GM12878 (cell line): ENCODE data around the gene RMDN3. TPM values are rescaled to one million over a fixed set of nuclear protein-coding genes. Genes with fewer than 3 reads are reported as not detected.

Experiments
- ATAC-seq: fragments of 200-7000 bp; cut with Tn5 transposase; 3 replicates; pipeline ENCODE4 v1.9.1; 2020; ENCODE audit warnings: mild to moderate bottlenecking, moderate library complexity
- BruUV-seq: library from RNA; stranded (reverse); fragments of 400-500 nt; replicated peaks from 2 replicates; lab custom pipeline; 2021; lab: Mats Ljungman, UMichigan
- CTCF ChIA-PET: fragments of 300-600 bp; sonication (Branson Sonifier 250); formaldehyde crosslinking; extraction: SDS; loops from one replicate; lab custom pipeline; 2021; ENCODE audit warnings: inconsistent platforms; lab: Yijun Ruan, JAX
- POLR2A ChIA-PET: fragments of 350-600 bp; formaldehyde crosslinking; extraction: SDS; loops from one replicate; lab custom pipeline; 2021; ENCODE audit warnings: inconsistent platforms; lab: Charles Lee
- RAD21 ChIA-PET: fragments of 300-600 bp; sonication (Branson Sonifier 250); formaldehyde crosslinking; loops from one replicate; lab custom pipeline; 2023; ENCODE audit warnings: antibody characterized with exemption; ENCODE audit not compliant: unreplicated experiment; lab: Charles Lee
- SMC1A ChIA-PET: fragments of 300-600 bp; sonication (Branson Sonifier 250); formaldehyde crosslinking; loops from one replicate; lab custom pipeline; 2023; ENCODE audit not compliant: unreplicated experiment, uncharacterized antibody; lab: Charles Lee
- DNase-seq: peaks from one replicate; pipeline ENCODE4 v3.0.0-alpha.2; 2011; ENCODE audit warnings: low read depth, low spot score
- FAIRE-seq: peaks from 3 replicates; lab custom pipeline; 2011; peaks lifted over from hg19 to GRCh38; lab: Jason Lieb, UNC
- H2AFZ ChIP-seq: 2 replicates; pipeline ENCODE4 v1.6.0; 2011; ENCODE audit warnings: low read depth, low read length, control low read depth; ENCODE audit not compliant: control insufficient read depth
- H3K27ac ChIP-seq: 2 replicates; pipeline ENCODE4 v1.5.1; 2011; ENCODE audit warnings: control low read depth; ENCODE audit not compliant: control insufficient read depth, insufficient read depth
- H3K27me3 ChIP-seq, 2 experiments: replicated peaks in 1 of 2; 2 replicates each; pipeline versions ENCODE4 v1.6.0 to v1.6.1; 2011; ENCODE audit warnings: low read length in 1 of 2; ENCODE audit not compliant: control insufficient read depth in 2 of 2, insufficient read depth in 2 of 2
- H3K36me3 ChIP-seq, 2 experiments: 2 replicates each; pipeline ENCODE4 v1.5.1; 2011; ENCODE audit warnings: low read length in 1 of 2; ENCODE audit not compliant: control insufficient read depth in 2 of 2, insufficient read depth in 2 of 2
- H3K4me1 ChIP-seq: 2 replicates; pipeline ENCODE4 v1.6.1; 2011; ENCODE audit warnings: mild to moderate bottlenecking, low read length, moderate library complexity, mixed read lengths; ENCODE audit not compliant: control insufficient read depth, insufficient read depth
- H3K4me2 ChIP-seq: 2 replicates; pipeline ENCODE4 v1.6.0; 2011; ENCODE audit warnings: control low read depth; ENCODE audit not compliant: control insufficient read depth, insufficient read depth
- H3K4me3 ChIP-seq: fragments of 200-600 bp; sonication (generic); 2 replicates; pipeline ENCODE4 v1.5.1; 2016
- H3K79me2 ChIP-seq: 2 replicates; pipeline ENCODE4 v1.6.0; 2011; ENCODE audit warnings: low read length; ENCODE audit not compliant: control insufficient read depth, insufficient read depth
- H3K9ac ChIP-seq: 2 replicates; pipeline ENCODE4 v1.8.0; 2011; ENCODE audit warnings: low read length, control low read depth, mixed read lengths; ENCODE audit not compliant: control insufficient read depth, insufficient read depth
- H3K9me3 ChIP-seq: replicated peaks from 3 replicates; pipeline ENCODE4 v1.5.1; 2011; ENCODE audit warnings: mild to moderate bottlenecking, low read length; ENCODE audit not compliant: control insufficient read depth, insufficient read depth
- H4K20me1 ChIP-seq: 2 replicates; pipeline ENCODE4 v1.6.0; 2011; ENCODE audit not compliant: control insufficient read depth, insufficient read depth
- ATF7 ChIP-seq: fragments of 450-650 bp; IDR thresholded peaks from 2 replicates; pipeline ENCODE4 v1.6.1; 2016; ENCODE audit warnings: low read depth, mild to moderate bottlenecking
- BCL3 ChIP-seq: IDR thresholded peaks from 2 replicates; pipeline ENCODE4 v1.6.1; 2011; ENCODE audit warnings: borderline replicate concordance, low read depth, mild to moderate bottlenecking, moderate library complexity, low read length; ENCODE audit not compliant: insufficient read depth, poor library complexity, severe bottlenecking
- CBX3 ChIP-seq: fragments of 200-600 bp; sonication (generic); IDR thresholded peaks from 2 replicates; pipeline ENCODE4 v1.6.1; 2016; ENCODE audit warnings: low read depth, borderline replicate concordance
- E4F1 ChIP-seq: fragments of 450-650 bp; IDR thresholded peaks from 2 replicates; pipeline ENCODE4 v1.6.1; 2018; ENCODE audit warnings: borderline replicate concordance, mild to moderate bottlenecking; ENCODE audit not compliant: partially characterized antibody
- GABPA ChIP-seq: IDR thresholded peaks from 2 replicates; pipeline ENCODE4 v1.6.1; 2014; ENCODE audit warnings: antibody characterized with exemption, low read depth, mild to moderate bottlenecking, inconsistent platforms
- IRF3 ChIP-seq: fragments of 450-650 bp; IDR thresholded peaks from 2 replicates; pipeline ENCODE4 v1.6.1; 2014; ENCODE audit warnings: mild to moderate bottlenecking
- IRF4 ChIP-seq: IDR thresholded peaks from 2 replicates; pipeline ENCODE4 v1.6.1; 2011; ENCODE audit warnings: low read depth, low read length
- JUNB ChIP-seq: IDR thresholded peaks from 2 replicates; pipeline ENCODE4 v1.6.1; 2016; ENCODE audit warnings: antibody characterized with exemption, mild to moderate bottlenecking
- NR2C1 ChIP-seq: fragments of 450-650 bp; IDR thresholded peaks from 2 replicates; pipeline ENCODE4 v1.6.1; 2017; ENCODE audit warnings: antibody characterized with exemption, mild to moderate bottlenecking, moderate library complexity
- PML ChIP-seq: IDR thresholded peaks from 2 replicates; pipeline ENCODE4 v1.6.1; 2012; ENCODE audit warnings: low read length, inconsistent platforms
- RCOR1 ChIP-seq: conservative IDR thresholded peaks from 2 replicates; pipeline ENCODE4 v1.6.1; 2012; ENCODE audit warnings: low read depth, low read length, improper control_type of control experiment
- SIX5 ChIP-seq: IDR thresholded peaks from 2 replicates; pipeline ENCODE4 v1.6.1; 2011; ENCODE audit warnings: mild to moderate bottlenecking, low read depth, low read length, moderate library complexity; ENCODE audit not compliant: severe bottlenecking
- SPI1 ChIP-seq: IDR thresholded peaks from 2 replicates; pipeline ENCODE4 v1.6.1; 2011; ENCODE audit warnings: low read depth, mild to moderate bottlenecking, low read length, moderate library complexity, borderline replicate concordance; ENCODE audit not compliant: insufficient read depth
- STAT1 ChIP-seq: fragments of 450-650 bp; conservative IDR thresholded peaks from 2 replicates; pipeline ENCODE4 v1.6.1; 2014; ENCODE audit warnings: antibody characterized with exemption, mild to moderate bottlenecking
- TARDBP ChIP-seq: IDR thresholded peaks from 2 replicates; pipeline ENCODE4 v1.6.1; 2016; ENCODE audit warnings: borderline replicate concordance
- TBL1XR1 ChIP-seq: IDR thresholded peaks from 2 replicates; pipeline ENCODE4 v1.6.1; 2012; ENCODE audit warnings: low read depth, low read length, improper control_type of control experiment
- YY1 ChIP-seq: IDR thresholded peaks from 2 replicates; pipeline ENCODE4 v1.6.1; 2011; ENCODE audit warnings: low read depth, mild to moderate bottlenecking, low read length
- ZNF207 ChIP-seq: fragments of 450-650 bp; IDR thresholded peaks from 2 replicates; pipeline ENCODE4 v1.6.1; 2014; ENCODE audit warnings: antibody characterized with exemption, mild to moderate bottlenecking, borderline replicate concordance
- ZNF217 ChIP-seq: fragments of 450-650 bp; IDR thresholded peaks from 2 replicates; pipeline ENCODE4 v1.6.1; 2017; ENCODE audit warnings: antibody characterized with exemption, mild to moderate bottlenecking
- WGBS: methylation state at CpG from one replicate; pipeline ENCODE4 v1.1.6; 2016; ENCODE audit warnings: low lambda C conversion rate; ENCODE audit not compliant: insufficient replicate concordance, insufficient coverage; ENCODE audit errors: missing lambda C conversion rate; 5-methylcytosine and 5-hydroxymethylcytosine counted together
- in situ Hi-C: fragments of 300-500 bp; cut with MboI; formaldehyde crosslinking; loops from 9 replicates; pipeline ENCODE4 v1.14.3; 2018; ENCODE audit warnings: mixed read lengths
- intact Hi-C: fragments of 100-400 bp; cut with micrococcal nuclease; formaldehyde crosslinking; loops from one replicate; pipeline ENCODE4 v1.14.2; 2022; ENCODE audit not compliant: unreplicated experiment
- polyA plus RNA-seq, 11 experiments: library from polyadenylated mRNA; depleted of rRNA in 4 of 11; unstranded in 6 of 11; stranded (reverse) in 5 of 11; fragments of >200 nt; fragmentation: Nextera tagmentation in 4 of 11; fragmentation: Illumina TruSeq in 1 of 11; extraction: Ambion mirVana in 4 of 11; extraction: Trizol in 1 of 11; gene quantifications; 1 replicate in 1 of 11; 2 replicates in 10 of 11; pipeline versions ENCODE4 v1.2.1 to v1.2.3, GENCODE V29; 2011 to 2016; ENCODE audit warnings: inconsistent platforms in 2 of 11, missing spikeins in 2 of 11, low read depth in 1 of 11
- total RNA-seq, 4 experiments: library from RNA; depleted of rRNA in 3 of 4; stranded (reverse); fragments of >200 nt in 3 of 4; fragmentation: Illumina TruSeq in 1 of 4; extraction: Trizol in 1 of 4; gene quantifications; 2 replicates each; pipeline versions ENCODE4 v1.2.1 to v1.2.3, GENCODE V29; 2013 to 2021

RMDN3 gene
- total and polyA plus RNA-seq, 10 of the 15 experiments (the other 5 are each of a cell fraction or from before 2014, with no cell fraction given), result 5.7 to 44.4 (median 20.3) TPM

- TF ChIP-seq GABPA (no peak), SIX5 (no peak), PML (no peak), ATF7 (no peak), CBX3 (no peak), TARDBP (no peak), YY1 (no peak), JUNB (no peak), E4F1 (no peak), TBL1XR1 (no peak), RCOR1 (no peak)
Measured at GRCh38 chr15:40751745-40752144, 3.3 kb downstream of the RMDN3 start (continued).

GRCh38 chr15:40750885-40751284 is 4.2 kb downstream of the RMDN3 start:
- H2AFZ ChIP-seq, result no peak overlapping the region
- SMC1A ChIA-PET, result interaction anchor here (1.1 to 1.9 kb wide), 5 partner anchors 12 to 182 kb away, joined by 3 to 5 read pairs (median 3); partner anchors contain the start of genes C15orf62 and RPUSD2
- DNase-seq (no peak), FAIRE-seq (no peak), ATAC-seq (no peak)
- peaks cover 21% of the 10 kb centered on the region for H3K79me2 ChIP-seq
- H3K36me3 ChIP-seq, result peaks cover 9 to 12% of the 10 kb centered on the region in 2 experiments
- H4K20me1 ChIP-seq, result no peaks in the 10 kb centered on the region
- H3K4me1 ChIP-seq, result peaks cover 3% of the 10 kb centered on the region
- H3K9ac ChIP-seq, result no peak overlapping the region
- H3K4me2 ChIP-seq, result no peak overlapping the region
- WGBS, result 100% methylated on average over 4 of the region's 4 CpGs
- RAD21 ChIA-PET, result interaction anchor here (1.3 kb wide), 1 partner anchor 31 kb away, joined by 4 read pairs; no protein-coding TSS in a partner anchor
- POLR2A ChIA-PET, result interaction anchor here (0.6 kb wide), 1 partner anchor 24 kb away, joined by 4 read pairs; no protein-coding TSS in a partner anchor
- CTCF ChIA-PET, result interaction anchor here (1.0 to 3.5 kb wide), 5 partner anchors 27 to 141 kb away, joined by 3 to 20 read pairs (median 4); no protein-coding TSS in a partner anchor
- no TSS peak for BruUV-seq
- H3K4me3 ChIP-seq, result no peak overlapping the region
- intact Hi-C loops (loop anchor here (5.0 kb wide), 1 partner anchor 141 kb away; the partner anchor contains the start of gene VPS18), in situ Hi-C loops (loop anchor here (5.0 kb wide), 1 partner anchor 54 kb away; the partner anchor contains the start of gene RAD51)
- no peaks in the 10 kb centered on the region for H3K27me3 ChIP-seq
- no peaks in the 10 kb centered on the region for H3K9me3 ChIP-seq
- no peak overlapping the region for H3K27ac ChIP-seq
- TF ChIP-seq PML (no peak), ZNF207 (no peak), IRF4 (no peak), ZNF217 (no peak), NR2C1 (no peak), IRF3 (no peak), SPI1 (no peak), BCL3 (no peak), STAT1 (no peak)
